ENCODE measurements around the gene FBXO42. TPM values are rescaled to one million over a fixed set of nuclear protein-coding genes. Genes with fewer than 3 reads are reported as not detected.

FBXO42 gene
- total and polyA plus RNA-seq, 9 of the 15 experiments (the other 6 are each of a cell fraction or from before 2014, with no cell fraction given) = 7.2 to 24.8 (median 17.4) TPM

GRCh38 chr1:16351994-16352841, at the start of gene FBXO42 (continued):
- no peak for TF ChIP-seq ZNF217 (CRISPR knock-in tag; IDR thresholded peaks at IDR 0.05)
- peak; percentile 77 for TF ChIP-seq ZBTB9 (CRISPR knock-in tag; IDR thresholded peaks at IDR 0.05)
- TF ChIP-seq RUNX1 (IDR thresholded peaks at IDR 0.05; ENCODE audit: low read depth) = peak; percentile 83; the same call in 1 of the 2 replicates
- peak; percentile 73 for TF ChIP-seq TARDBP (IDR thresholded peaks at IDR 0.05)
- TF ChIP-seq NFE2L1 (tag; IDR thresholded peaks at IDR 0.05; ENCODE audit: borderline replicate concordance, low read depth) = no peak
- TF ChIP-seq SAFB2 (IDR thresholded peaks at IDR 0.05; ENCODE audit: borderline replicate concordance, low read depth, low read length, severe bottlenecking) = no peak
- TF ChIP-seq KDM1A (IDR thresholded peaks at IDR 0.05) = no peak
- no peak for TF ChIP-seq ZNF280A (IDR thresholded peaks at IDR 0.05; ENCODE audit: low read depth, partially characterized antibody)
- TF ChIP-seq SRSF3 (IDR thresholded peaks at IDR 0.05; ENCODE audit: insufficient read depth, low read length) = 0 out of 2 replicates have a peak, but pooled peaks have one; percentile 56
- TF ChIP-seq ZNF398 (CRISPR knock-in tag; IDR thresholded peaks at IDR 0.05) = no peak
- peak; percentile 82 for TF ChIP-seq ZBTB12 (CRISPR knock-in tag; IDR thresholded peaks at IDR 0.05)
- no peak for TF ChIP-seq SP2 (IDR thresholded peaks at IDR 0.05; ENCODE audit: extremely low read depth, low read depth, low read length, poor library complexity, severe bottlenecking)
- TF ChIP-seq GMEB1 (CRISPR knock-in tag; IDR thresholded peaks at IDR 0.05) = peak; percentile 96
- TF ChIP-seq PHF21A (IDR thresholded peaks at IDR 0.05; ENCODE audit: borderline replicate concordance, low read depth) = no peak
- no peak for TF ChIP-seq DACH1 (IDR thresholded peaks at IDR 0.05; ENCODE audit: partially characterized antibody)
- TF ChIP-seq EHMT2 (IDR thresholded peaks at IDR 0.05) = no peak
- TF ChIP-seq TRIM25 (IDR thresholded peaks at IDR 0.05; ENCODE audit: borderline replicate concordance) = no peak

All from K562 (cell line).